Chondrocyte (in vitro differentiated cells): ENCODE results near the gene CSNK2B. TPM values are rescaled to one million over a fixed set of nuclear protein-coding genes. Genes with fewer than 3 reads are reported as not detected.
A peak's percentile ranks its signal among the peaks of the same experiment; 100 is the strongest.
"Not testable (repeated sequence)": the region's sequence is repeated elsewhere in the genome, so short reads cannot be mapped to it uniquely, and the experiment has no call there.

ENCODE experiments used
- DNase-seq: peaks from one replicate; pipeline ENCODE4 v3.0.0; 2021; ENCODE audit warnings: mixed read lengths, low spot score
- H3K27ac Mint-ChIP-seq: one replicate; pipeline ENCODE4 v1.8.0; 2021; ENCODE audit warnings: mild to moderate bottlenecking, moderate library complexity, mixed read lengths; ENCODE audit not compliant: unreplicated experiment
- H3K27me3 Mint-ChIP-seq: 2 replicates; pipeline ENCODE4 v1.8.0; 2021; ENCODE audit warnings: low read depth, mixed read lengths
- H3K36me3 Mint-ChIP-seq: 2 replicates; pipeline ENCODE4 v1.8.0; 2021; ENCODE audit warnings: low read depth, mixed read lengths
- H3K4me1 Mint-ChIP-seq: 2 replicates; pipeline ENCODE4 v1.8.0; 2021; ENCODE audit warnings: low read depth, mild to moderate bottlenecking, mixed read lengths
- H3K4me3 Mint-ChIP-seq: one replicate; pipeline ENCODE4 v1.8.0; 2021; ENCODE audit warnings: mild to moderate bottlenecking, moderate library complexity, mixed read lengths; ENCODE audit not compliant: unreplicated experiment
- H3K9me3 Mint-ChIP-seq: 2 replicates; pipeline ENCODE4 v1.8.0; 2021; ENCODE audit warnings: low read depth, mixed read lengths
- CTCF ChIP-seq: fragments of 200-600 bp; sonication (generic); IDR thresholded peaks from 2 replicates; pipeline ENCODE4 v1.5.0; 2021; ENCODE audit warnings: antibody characterized with exemption, mild to moderate bottlenecking, moderate library complexity
- total RNA-seq: library from RNA; stranded (reverse); gene quantifications from 3 replicates; pipeline ENCODE4 v1.2.1, GENCODE V29; 2021

CSNK2B gene
- total RNA-seq, 1 donor from 2014 or later: 116 TPM

GRCh38 chr6:31708224-31708623 lies 42.3 kb downstream of the CSNK2B start:
- Mint-ChIP-seq H3K36me3 (no peaks in the 10 kb centered on the region), H3K9me3 (no peaks in the 10 kb centered on the region), H3K27ac (no peak overlapping the region), H3K27me3 (peaks cover 2% of the 10 kb centered on the region), H3K4me1 (peaks cover 6% of the 10 kb centered on the region), H3K4me3 (no peak overlapping the region)
- DNase-seq: no peak
- no peak for TF ChIP-seq CTCF

GRCh38 chr6:31709157-31709556 lies 43.3 kb downstream of the CSNK2B start:
- H3K9me3 Mint-ChIP-seq, H3K4me1 Mint-ChIP-seq, H3K27ac Mint-ChIP-seq: not testable (repeated sequence)

GRCh38 chr6:31710523-31711219 lies 44.8 kb downstream of the CSNK2B start:
- Mint-ChIP-seq H3K27me3 (peaks cover 2% of the 10 kb centered on the region), H3K9me3 (no peaks in the 10 kb centered on the region), H3K36me3 (no peaks in the 10 kb centered on the region), H3K4me3 (no peak overlapping the region), H3K4me1 (no peaks in the 10 kb centered on the region), H3K27ac (no peak overlapping the region)
- TF ChIP-seq CTCF: no peak
- DNase-seq: no peak

More at GRCh38 chr6:31709157-31709556, 43.3 kb downstream of the CSNK2B start:
- DNase-seq, H3K4me3 Mint-ChIP-seq, H3K27me3 Mint-ChIP-seq, H3K36me3 Mint-ChIP-seq: not testable (repeated sequence)

GRCh38 chr6:31711233-31711632 lies 45.4 kb downstream of the CSNK2B start:
- H3K4me3 Mint-ChIP-seq: no peak overlapping the region

GRCh38 chr6:31712296-31712695 lies 46.4 kb downstream of the CSNK2B start:
- H3K4me1 Mint-ChIP-seq: no peaks in the 10 kb centered on the region
- peak; percentile 44 for TF ChIP-seq CTCF
- no peak overlapping the region for H3K4me3 Mint-ChIP-seq
- no peak for DNase-seq
- H3K9me3 Mint-ChIP-seq: no peaks in the 10 kb centered on the region
- no peaks in the 10 kb centered on the region for H3K36me3 Mint-ChIP-seq
- no peak overlapping the region for H3K27ac Mint-ChIP-seq
- peaks cover 2% of the 10 kb centered on the region for H3K27me3 Mint-ChIP-seq

More at GRCh38 chr6:31711233-31711632, 45.4 kb downstream of the CSNK2B start:
- no peak for DNase-seq
- H3K27ac Mint-ChIP-seq: no peak overlapping the region
- no peaks in the 10 kb centered on the region for H3K36me3 Mint-ChIP-seq
- no peaks in the 10 kb centered on the region for H3K4me1 Mint-ChIP-seq
- H3K27me3 Mint-ChIP-seq: peaks cover 2% of the 10 kb centered on the region
- no peak for TF ChIP-seq CTCF
- H3K9me3 Mint-ChIP-seq: no peaks in the 10 kb centered on the region

- TF ChIP-seq CTCF: no peak
- H3K27me3 Mint-ChIP-seq: peaks cover 2% of the 10 kb centered on the region
- no peak for DNase-seq
- H3K4me3 Mint-ChIP-seq: no peak overlapping the region
- no peaks in the 10 kb centered on the region for H3K4me1 Mint-ChIP-seq
- H3K9me3 Mint-ChIP-seq: no peaks in the 10 kb centered on the region
- no peaks in the 10 kb centered on the region for H3K36me3 Mint-ChIP-seq
- no peak overlapping the region for H3K27ac Mint-ChIP-seq
Observed at GRCh38 chr6:31713465-31713864, 47.6 kb downstream of the CSNK2B start.
